NCI-H345 treated with DMSO at 0.1 percent for 48 hours (cell line): ENCODE results near the gene MEF2D.

Experiments
- DNase-seq: peaks from one replicate; lab custom pipeline; 2025; ENCODE audit not compliant: unreplicated experiment; lab: John Stamatoyannopoulos, UW

The MEF2D gene

GRCh38 chr1:156502391-156502893, 1.9 kb upstream of the MEF2D start:
- DNase-seq: no peak

GRCh38 chr1:156500793-156501506, 375 bp upstream of the MEF2D start:
- peak; percentile 100 for DNase-seq

- DNase-seq: peak; percentile 66
These were observed 583 bp downstream of the MEF2D start for GRCh38 chr1:156499842-156500542.

GRCh38 chr1:156499194-156499841, 1.3 kb downstream of the MEF2D start:
- DNase-seq: no peak

GRCh38 chr1:156498432-156499193, 2.0 kb downstream of the MEF2D start:
- DNase-seq: no peak

GRCh38 chr1:156497743-156498431, 2.7 kb downstream of the MEF2D start:
- no peak for DNase-seq

GRCh38 chr1:156497078-156497742, 3.4 kb downstream of the MEF2D start:
- no peak for DNase-seq

- no peak for DNase-seq
These were observed 4.3 kb downstream of the MEF2D start for GRCh38 chr1:156496211-156496761.

GRCh38 chr1:156495401-156496140, 5.0 kb downstream of the MEF2D start:
- DNase-seq: no peak

- no peak for DNase-seq
These were observed 6.2 kb downstream of the MEF2D start for GRCh38 chr1:156494309-156494895.

- no peak for DNase-seq
These were observed 6.8 kb downstream of the MEF2D start for GRCh38 chr1:156493742-156494141.

GRCh38 chr1:156493154-156493631, 7.4 kb downstream of the MEF2D start:
- DNase-seq: no peak

GRCh38 chr1:156492591-156493080, 7.9 kb downstream of the MEF2D start:
- DNase-seq: no peak

- no peak for DNase-seq
These were observed 8.5 kb downstream of the MEF2D start for GRCh38 chr1:156492013-156492590.

- DNase-seq: no peak
These were observed 9.2 kb downstream of the MEF2D start for GRCh38 chr1:156491151-156491949.

- no peak for DNase-seq
These were observed 10.1 kb downstream of the MEF2D start for GRCh38 chr1:156490401-156491032.

GRCh38 chr1:156489935-156490293, 10.7 kb downstream of the MEF2D start:
- no peak for DNase-seq
